Keratinocyte (primary cell): ENCODE data around the gene HSH2D. TPM values are rescaled to one million over a fixed set of nuclear protein-coding genes. Genes with fewer than 3 reads are reported as not detected.

Experiments
- DNase-seq: peaks from one replicate; pipeline ENCODE4 v3.0.0-alpha.2; 2011; ENCODE audit warnings: low read depth, missing footprints, low spot score
- FAIRE-seq: peaks from 2 replicates; lab custom pipeline; 2011; peaks lifted over from hg19 to GRCh38; lab: Jason Lieb, UNC
- H2AFZ ChIP-seq: 2 replicates; pipeline ENCODE4 v1.6.0; 2012; ENCODE audit warnings: low read length, control low read depth, inconsistent platforms; ENCODE audit not compliant: control insufficient read depth
- H3K27ac ChIP-seq: 2 replicates; pipeline ENCODE4 v1.5.1; 2011; ENCODE audit warnings: low read length; ENCODE audit not compliant: control insufficient read depth, insufficient read depth
- H3K27me3 ChIP-seq: 3 replicates; pipeline ENCODE4 v1.6.0; 2011; ENCODE audit warnings: low read length; ENCODE audit not compliant: control insufficient read depth, insufficient read depth; ENCODE audit errors: extremely low read depth
- H3K36me3 ChIP-seq, 2 experiments: 2 replicates in 1 of 2; 3 replicates in 1 of 2; pipeline ENCODE4 v1.5.1; 2011; ENCODE audit warnings: low read length in 2 of 2, mild to moderate bottlenecking in 1 of 2; ENCODE audit not compliant: control insufficient read depth in 2 of 2, insufficient read depth in 2 of 2; ENCODE audit errors: extremely low read depth in 1 of 2
- H3K4me1 ChIP-seq: 3 replicates; pipeline ENCODE4 v1.5.1; 2011; ENCODE audit warnings: low read length; ENCODE audit not compliant: control insufficient read depth, insufficient read depth; ENCODE audit errors: extremely low read depth
- H3K4me2 ChIP-seq: 3 replicates; pipeline ENCODE4 v1.6.0; 2011; ENCODE audit warnings: low read depth, low read length; ENCODE audit not compliant: control insufficient read depth, insufficient read depth; ENCODE audit errors: extremely low read depth
- H3K4me3 ChIP-seq, 3 experiments: fragments of 200-600 bp in 1 of 3; sonication (generic) in 1 of 3; 2 replicates in 2 of 3; 3 replicates in 1 of 3; pipeline ENCODE4 v1.5.1; 2011 to 2016; ENCODE audit warnings: low read length in 3 of 3, mild to moderate bottlenecking in 3 of 3, control low read depth in 2 of 3, inconsistent platforms in 1 of 3, low read depth in 1 of 3, mixed read lengths in 1 of 3, mixed run types in 1 of 3, moderate library complexity in 1 of 3; ENCODE audit not compliant: control insufficient read depth in 2 of 3, insufficient read depth in 2 of 3; ENCODE audit errors: extremely low read depth in 1 of 3
- H3K79me2 ChIP-seq: 2 replicates; pipeline ENCODE4 v1.6.0; 2012; ENCODE audit warnings: low read length; ENCODE audit not compliant: control insufficient read depth, insufficient read depth
- H3K9ac ChIP-seq: 3 replicates; pipeline ENCODE4 v1.6.0; 2011; ENCODE audit warnings: low read length; ENCODE audit not compliant: control insufficient read depth, insufficient read depth; ENCODE audit errors: extremely low read depth
- H3K9me1 ChIP-seq: 3 replicates; pipeline ENCODE4 v1.6.0; 2011; ENCODE audit warnings: low read length; ENCODE audit not compliant: control insufficient read depth, insufficient read depth; ENCODE audit errors: extremely low read depth
- H3K9me3 ChIP-seq: 2 replicates; pipeline ENCODE4 v1.5.1; 2012; ENCODE audit warnings: low read depth, low read length; ENCODE audit not compliant: control insufficient read depth
- H4K20me1 ChIP-seq: 3 replicates; pipeline ENCODE4 v1.6.0; 2011; ENCODE audit warnings: low read length; ENCODE audit not compliant: control insufficient read depth, insufficient read depth; ENCODE audit errors: extremely low read depth
- EZH2 ChIP-seq: IDR thresholded peaks from one replicate; pipeline ENCODE4 v1.6.1; 2012; ENCODE audit warnings: inconsistent platforms, mild to moderate bottlenecking, low read length, moderate library complexity
- dilution Hi-C: fragments of 300-500 bp; cut with MboI; formaldehyde crosslinking; loops from one replicate; pipeline ENCODE4 v1.7.0; 2020; ENCODE audit warnings: low sequenced_read_pairs; ENCODE audit not compliant: extremely low pct_ligation_motif_present
- polyA plus RNA-seq, 5 experiments: library from polyadenylated mRNA; depleted of rRNA in 3 of 5; stranded (reverse) in 3 of 5; stranded (forward) in 1 of 5; unstranded in 1 of 5; fragments of >200 nt; gene quantifications; 1 replicate in 1 of 5; 2 replicates in 3 of 5; 3 replicates in 1 of 5; pipeline versions ENCODE4 v1.2.1 to v1.2.3, GENCODE V29; 2011 to 2012; ENCODE audit warnings: missing spikeins in 2 of 5, low read depth in 1 of 5, low replicate concordance in 1 of 5
- TF ChIP-seq, protein P1 (sequence below), 3 experiments: IDR thresholded peaks in 1 of 3; conservative IDR thresholded peaks in 1 of 3; optimal IDR thresholded peaks in 1 of 3; 2 replicates in 2 of 3; 3 replicates in 1 of 3; pipeline versions ENCODE3 to v1.5.1; 2011; ENCODE audit warnings: low read length in 3 of 3, mild to moderate bottlenecking in 3 of 3, moderate library complexity in 2 of 3, control low read depth in 1 of 3, inconsistent platforms in 1 of 3; ENCODE audit not compliant: insufficient read depth in 2 of 3; ENCODE audit errors: extremely low read depth in 1 of 3

The HSH2D gene
- polyA plus RNA-seq, 1 donor (not counting 4 experiments of a cell fraction or from before 2014, with no cell fraction given), result 1.1 TPM

DNA sequence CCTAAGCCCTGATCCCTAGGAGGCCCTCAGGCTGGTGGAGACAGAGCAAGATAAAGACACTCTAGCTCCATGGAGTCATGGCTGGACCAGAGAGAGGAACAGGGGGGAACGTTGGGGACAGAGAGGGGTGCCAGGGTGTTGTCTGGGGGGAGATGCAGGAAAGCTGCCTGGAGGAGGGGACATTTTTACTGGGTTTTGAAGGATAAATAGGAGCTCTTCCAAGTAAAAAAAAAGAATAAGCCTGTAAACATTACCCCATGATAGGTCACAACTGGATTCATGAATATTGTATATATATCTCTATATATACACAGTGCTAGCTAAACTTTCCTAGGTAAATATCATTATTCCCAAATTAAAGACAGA lies 714 bp downstream of the HSH2D start:
- no peaks in the 10 kb centered on the region for H3K9me1 ChIP-seq
- no peak overlapping the region for H3K4me3 ChIP-seq
- H4K20me1 ChIP-seq, result no peaks in the 10 kb centered on the region
- H3K27ac ChIP-seq, result no peak overlapping the region
- H3K9ac ChIP-seq, result no peak overlapping the region
- dilution Hi-C loops, result no loop called here
- peaks cover 5% of the 10 kb centered on the region for H3K4me1 ChIP-seq
- TF ChIP-seq, protein P1, sequence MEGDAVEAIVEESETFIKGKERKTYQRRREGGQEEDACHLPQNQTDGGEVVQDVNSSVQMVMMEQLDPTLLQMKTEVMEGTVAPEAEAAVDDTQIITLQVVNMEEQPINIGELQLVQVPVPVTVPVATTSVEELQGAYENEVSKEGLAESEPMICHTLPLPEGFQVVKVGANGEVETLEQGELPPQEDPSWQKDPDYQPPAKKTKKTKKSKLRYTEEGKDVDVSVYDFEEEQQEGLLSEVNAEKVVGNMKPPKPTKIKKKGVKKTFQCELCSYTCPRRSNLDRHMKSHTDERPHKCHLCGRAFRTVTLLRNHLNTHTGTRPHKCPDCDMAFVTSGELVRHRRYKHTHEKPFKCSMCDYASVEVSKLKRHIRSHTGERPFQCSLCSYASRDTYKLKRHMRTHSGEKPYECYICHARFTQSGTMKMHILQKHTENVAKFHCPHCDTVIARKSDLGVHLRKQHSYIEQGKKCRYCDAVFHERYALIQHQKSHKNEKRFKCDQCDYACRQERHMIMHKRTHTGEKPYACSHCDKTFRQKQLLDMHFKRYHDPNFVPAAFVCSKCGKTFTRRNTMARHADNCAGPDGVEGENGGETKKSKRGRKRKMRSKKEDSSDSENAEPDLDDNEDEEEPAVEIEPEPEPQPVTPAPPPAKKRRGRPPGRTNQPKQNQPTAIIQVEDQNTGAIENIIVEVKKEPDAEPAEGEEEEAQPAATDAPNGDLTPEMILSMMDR (optimal IDR thresholded peaks at IDR 0.05 in 1 of 3, IDR thresholded peaks at IDR 0.05 in 1 of 3, conservative IDR thresholded peaks at IDR 0.05 in 1 of 3; ENCODE audit: extremely low read depth in 1 of 3, insufficient read depth in 2 of 3, low read length in 3 of 3), result no peak
- no peak for TF ChIP-seq EZH2
- FAIRE-seq, result no peak
- H3K9me3 ChIP-seq, result no peaks in the 10 kb centered on the region
- no peak overlapping the region for H3K4me2 ChIP-seq
- no peak for DNase-seq
- no peaks in the 10 kb centered on the region for H3K79me2 ChIP-seq
- H2AFZ ChIP-seq, result no peak overlapping the region
- H3K27me3 ChIP-seq, result no peaks in the 10 kb centered on the region
- no peaks in the 10 kb centered on the region for H3K36me3 ChIP-seq

DNA sequence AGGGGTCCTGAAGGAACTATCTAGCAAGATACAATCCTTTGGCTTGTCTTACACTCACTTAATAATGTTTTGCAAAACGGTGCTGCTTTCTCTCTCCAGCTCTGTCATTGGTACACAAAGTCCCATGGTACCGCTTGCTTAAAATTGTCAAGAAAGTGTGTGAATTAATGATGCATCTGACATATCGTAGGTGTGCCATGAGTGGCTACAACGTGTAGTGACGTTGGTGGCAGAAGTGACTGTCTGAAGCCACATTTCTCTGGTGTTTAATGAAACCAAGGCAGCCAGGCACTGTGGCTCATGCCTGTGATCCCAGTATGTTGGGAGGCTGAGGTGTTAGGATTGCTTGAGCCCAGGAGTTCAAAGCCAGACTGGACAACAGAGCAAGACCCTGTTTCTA lies 2.6 kb downstream of the HSH2D start:
- no peaks in the 10 kb centered on the region for H3K36me3 ChIP-seq
- DNase-seq (no peak), FAIRE-seq (no peak)
- dilution Hi-C loops, result no loop called here
- no peaks in the 10 kb centered on the region for H3K9me3 ChIP-seq
- H3K27me3 ChIP-seq, result no peaks in the 10 kb centered on the region
- H2AFZ ChIP-seq, result no peak overlapping the region
- no peaks in the 10 kb centered on the region for H3K9me1 ChIP-seq
- H4K20me1 ChIP-seq, result no peaks in the 10 kb centered on the region
- no peak overlapping the region for H3K27ac ChIP-seq
- no peak overlapping the region for H3K4me2 ChIP-seq
- no peak for TF ChIP-seq EZH2
- TF ChIP-seq, protein P1 (optimal IDR thresholded peaks at IDR 0.05 in 1 of 3, IDR thresholded peaks at IDR 0.05 in 1 of 3, conservative IDR thresholded peaks at IDR 0.05 in 1 of 3; ENCODE audit: extremely low read depth in 1 of 3, insufficient read depth in 2 of 3, low read length in 3 of 3), result no peak
- no peak overlapping the region for H3K9ac ChIP-seq
- peaks cover 5% of the 10 kb centered on the region for H3K4me1 ChIP-seq
- no peaks in the 10 kb centered on the region for H3K79me2 ChIP-seq
- no peak overlapping the region for H3K4me3 ChIP-seq
